Left ventricle myocardium inferior (tissue), 1 donor: ENCODE measurements around the gene WNT7B. TPM values are rescaled to one million over a fixed set of nuclear protein-coding genes. Genes with fewer than 3 reads are reported as not detected.

Experiments
- DNase-seq: peaks from one replicate; pipeline ENCODE4 v3.0.0-alpha.2; 2020
- H3K27ac ChIP-seq: fragments of 200-600 bp; replicated peaks from 2 replicates; pipeline ENCODE4 v1.8.0; 2021
- H3K27me3 ChIP-seq: fragments of 200-600 bp; 2 replicates; pipeline ENCODE4 v1.8.0; 2021; ENCODE audit warnings: low read depth
- H3K36me3 ChIP-seq: fragments of 200-600 bp; 2 replicates; pipeline ENCODE4 v1.8.0; 2021
- H3K4me1 ChIP-seq: fragments of 200-600 bp; 2 replicates; pipeline ENCODE4 v1.8.0; 2021
- H3K4me3 ChIP-seq: fragments of 200-600 bp; 2 replicates; pipeline ENCODE4 v1.8.0; 2021; ENCODE audit warnings: mild to moderate bottlenecking, moderate library complexity
- H3K9me3 ChIP-seq: fragments of 200-600 bp; replicated peaks from 2 replicates; pipeline ENCODE4 v1.8.0; 2021
- CTCF ChIP-seq: fragments of 200-600 bp; IDR thresholded peaks from 2 replicates; pipeline ENCODE4 v1.8.0; 2021; ENCODE audit warnings: antibody characterized with exemption, mild to moderate bottlenecking, borderline replicate concordance
- intact Hi-C: fragments of 100-400 bp; cut with micrococcal nuclease; formaldehyde crosslinking; loops from one replicate; pipeline ENCODE4 v1.11.0; 2022
- total RNA-seq: library from RNA; stranded (reverse); fragmentation: NEBNext Ultra II Directional; extraction: Animal tissue kit (Norgen Biotek cat#: 25700); gene quantifications from one replicate; pipeline ENCODE4 v1.2.1, GENCODE V29; 2021
- donor health status: DM: no; HTN: yes; CAD: no; lungs with severe emphysema.

The WNT7B gene
- total RNA-seq, 1 donor from 2014 or later = not detected

- H3K36me3 ChIP-seq = no peaks in the 10 kb centered on the region
- no peak for DNase-seq
- peaks cover 25% of the 10 kb centered on the region for H3K4me1 ChIP-seq
- H3K27me3 ChIP-seq = peaks cover 100% of the 10 kb centered on the region
- TF ChIP-seq CTCF = no peak
- H3K4me3 ChIP-seq = peak overlapping the region; percentile 54
- intact Hi-C loops = no loop called here
- no peak overlapping the region for H3K27ac ChIP-seq
- no peaks in the 10 kb centered on the region for H3K9me3 ChIP-seq
Observed at GRCh38 chr22:45970705-45971407, 6.1 kb downstream of the WNT7B start.

GRCh38 chr22:45969801-45970470, 7.0 kb downstream of the WNT7B start:
- intact Hi-C loops = no loop called here
- Histone ChIP-seq H3K36me3 (no peaks in the 10 kb centered on the region), H3K9me3 (no peaks in the 10 kb centered on the region), H3K4me1 (peaks cover 20% of the 10 kb centered on the region), H3K27ac (no peak overlapping the region), H3K27me3 (peaks cover 100% of the 10 kb centered on the region), H3K4me3 (no peak overlapping the region)
- DNase-seq = no peak
- no peak for TF ChIP-seq CTCF

- Histone ChIP-seq H3K4me1 (peaks cover 20% of the 10 kb centered on the region), H3K27me3 (peaks cover 100% of the 10 kb centered on the region), H3K4me3 (no peak overlapping the region), H3K27ac (no peak overlapping the region), H3K9me3 (no peaks in the 10 kb centered on the region), H3K36me3 (no peaks in the 10 kb centered on the region)
- no peak for TF ChIP-seq CTCF
- intact Hi-C loops = no loop called here
- DNase-seq = no peak
Observed at GRCh38 chr22:45969414-45969799, 7.6 kb downstream of the WNT7B start.

GRCh38 chr22:45968751-45969413, 8.1 kb downstream of the WNT7B start:
- Histone ChIP-seq H3K27ac (no peak overlapping the region), H3K9me3 (no peaks in the 10 kb centered on the region), H3K4me1 (peaks cover 20% of the 10 kb centered on the region), H3K4me3 (no peak overlapping the region), H3K36me3 (no peaks in the 10 kb centered on the region), H3K27me3 (peaks cover 100% of the 10 kb centered on the region)
- intact Hi-C loops = no loop called here
- DNase-seq = no peak
- TF ChIP-seq CTCF = no peak

- H3K4me1 ChIP-seq = peaks cover 20% of the 10 kb centered on the region
- no peak overlapping the region for H3K4me3 ChIP-seq
- H3K9me3 ChIP-seq = no peaks in the 10 kb centered on the region
- TF ChIP-seq CTCF = no peak
- no peak overlapping the region for H3K27ac ChIP-seq
- intact Hi-C loops = no loop called here
- H3K27me3 ChIP-seq = peaks cover 100% of the 10 kb centered on the region
- no peaks in the 10 kb centered on the region for H3K36me3 ChIP-seq
- DNase-seq = no peak
Observed at GRCh38 chr22:45968003-45968650, 8.8 kb downstream of the WNT7B start.
